Testis (tissue), 2 donors: ENCODE results near the gene NELFA.

Source experiments
- POLR2A ChIP-seq: fragments of 450-650 bp; IDR thresholded peaks from one replicate; pipeline ENCODE4 v1.6.1; 2017; ENCODE audit warnings: antibody characterized with exemption, mild to moderate bottlenecking, moderate library complexity
- TF ChIP-seq, protein P1 (sequence below), 3 experiments: fragments of 450-650 bp in 2 of 3; fragments of 200-600 bp in 1 of 3; sonication (generic) in 1 of 3; IDR thresholded peaks; one replicate each; pipeline ENCODE4 v1.5.1; 2016 to 2019; ENCODE audit warnings: antibody characterized with exemption in 3 of 3, mild to moderate bottlenecking in 2 of 3, moderate library complexity in 1 of 3

DNA sequence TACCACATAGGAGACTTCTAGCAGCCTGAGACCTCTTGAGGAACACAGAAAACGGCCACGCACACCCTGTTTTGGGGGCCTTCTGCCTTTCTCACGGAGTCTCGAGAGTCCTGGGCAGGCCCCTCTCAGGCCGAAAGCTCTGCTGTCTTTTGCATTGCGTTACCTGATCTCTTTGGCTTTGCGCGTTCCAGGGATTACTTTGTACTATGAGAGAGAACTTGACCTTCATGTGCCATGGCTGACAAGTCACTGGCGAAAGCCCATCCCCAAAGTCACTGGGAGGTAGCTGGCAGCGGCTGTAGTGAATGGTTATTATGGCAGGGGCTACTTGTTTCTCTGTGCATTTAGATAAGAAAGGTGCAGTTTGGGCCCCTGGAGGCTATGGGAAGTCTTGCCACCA is 42.3 kb upstream of the NELFA start:
- TF ChIP-seq, protein P1, sequence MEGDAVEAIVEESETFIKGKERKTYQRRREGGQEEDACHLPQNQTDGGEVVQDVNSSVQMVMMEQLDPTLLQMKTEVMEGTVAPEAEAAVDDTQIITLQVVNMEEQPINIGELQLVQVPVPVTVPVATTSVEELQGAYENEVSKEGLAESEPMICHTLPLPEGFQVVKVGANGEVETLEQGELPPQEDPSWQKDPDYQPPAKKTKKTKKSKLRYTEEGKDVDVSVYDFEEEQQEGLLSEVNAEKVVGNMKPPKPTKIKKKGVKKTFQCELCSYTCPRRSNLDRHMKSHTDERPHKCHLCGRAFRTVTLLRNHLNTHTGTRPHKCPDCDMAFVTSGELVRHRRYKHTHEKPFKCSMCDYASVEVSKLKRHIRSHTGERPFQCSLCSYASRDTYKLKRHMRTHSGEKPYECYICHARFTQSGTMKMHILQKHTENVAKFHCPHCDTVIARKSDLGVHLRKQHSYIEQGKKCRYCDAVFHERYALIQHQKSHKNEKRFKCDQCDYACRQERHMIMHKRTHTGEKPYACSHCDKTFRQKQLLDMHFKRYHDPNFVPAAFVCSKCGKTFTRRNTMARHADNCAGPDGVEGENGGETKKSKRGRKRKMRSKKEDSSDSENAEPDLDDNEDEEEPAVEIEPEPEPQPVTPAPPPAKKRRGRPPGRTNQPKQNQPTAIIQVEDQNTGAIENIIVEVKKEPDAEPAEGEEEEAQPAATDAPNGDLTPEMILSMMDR (IDR thresholded peaks at IDR 0.05), result no peak
- TF ChIP-seq POLR2A, result no peak
